Measurements from ENCODE around the gene SDK1.

Gene SDK1

DNA sequence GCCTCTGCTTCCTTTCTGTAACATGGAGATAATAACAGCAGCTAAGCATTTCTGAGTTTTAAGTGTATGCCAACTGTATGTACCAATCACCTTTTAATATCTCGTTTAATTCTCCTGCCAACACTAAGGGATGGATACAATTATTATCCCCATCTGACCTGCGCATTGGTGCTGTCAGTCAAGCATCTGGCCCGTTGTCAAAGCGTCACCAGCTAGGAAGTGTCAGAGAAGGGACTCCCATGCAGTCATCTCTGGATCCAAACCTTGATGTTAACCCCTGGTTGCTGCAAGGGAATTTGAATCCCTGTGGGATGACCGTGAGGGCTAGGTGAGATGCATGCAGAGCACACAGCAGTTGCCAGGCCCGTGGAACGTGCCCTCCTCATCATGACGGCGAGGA, 506.8 kb downstream of the SDK1 start:
- ATAC-seq (ENCODE audit: low read depth) (no peak), DNase-seq (ENCODE audit: low spot score) (no peak)
- H3K27ac ChIP-seq (ENCODE audit: poor library complexity, severe bottlenecking) = no peak overlapping the region
- H3K4me3 ChIP-seq (ENCODE audit: severe bottlenecking) = no peak overlapping the region
- peaks cover 9% of the 10 kb centered on the region for H3K4me1 ChIP-seq (ENCODE audit: insufficient read depth, poor library complexity, severe bottlenecking)
- peaks cover 3% of the 10 kb centered on the region for H3K9me3 ChIP-seq (ENCODE audit: severe bottlenecking)
- no peaks in the 10 kb centered on the region for H3K36me3 ChIP-seq (ENCODE audit: low read depth)
- TF ChIP-seq, protein P1, sequence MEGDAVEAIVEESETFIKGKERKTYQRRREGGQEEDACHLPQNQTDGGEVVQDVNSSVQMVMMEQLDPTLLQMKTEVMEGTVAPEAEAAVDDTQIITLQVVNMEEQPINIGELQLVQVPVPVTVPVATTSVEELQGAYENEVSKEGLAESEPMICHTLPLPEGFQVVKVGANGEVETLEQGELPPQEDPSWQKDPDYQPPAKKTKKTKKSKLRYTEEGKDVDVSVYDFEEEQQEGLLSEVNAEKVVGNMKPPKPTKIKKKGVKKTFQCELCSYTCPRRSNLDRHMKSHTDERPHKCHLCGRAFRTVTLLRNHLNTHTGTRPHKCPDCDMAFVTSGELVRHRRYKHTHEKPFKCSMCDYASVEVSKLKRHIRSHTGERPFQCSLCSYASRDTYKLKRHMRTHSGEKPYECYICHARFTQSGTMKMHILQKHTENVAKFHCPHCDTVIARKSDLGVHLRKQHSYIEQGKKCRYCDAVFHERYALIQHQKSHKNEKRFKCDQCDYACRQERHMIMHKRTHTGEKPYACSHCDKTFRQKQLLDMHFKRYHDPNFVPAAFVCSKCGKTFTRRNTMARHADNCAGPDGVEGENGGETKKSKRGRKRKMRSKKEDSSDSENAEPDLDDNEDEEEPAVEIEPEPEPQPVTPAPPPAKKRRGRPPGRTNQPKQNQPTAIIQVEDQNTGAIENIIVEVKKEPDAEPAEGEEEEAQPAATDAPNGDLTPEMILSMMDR (IDR thresholded peaks at IDR 0.05; ENCODE audit: poor library complexity, severe bottlenecking) = no peak
- H3K27me3 ChIP-seq (ENCODE audit: insufficient read depth, poor library complexity, severe bottlenecking) = no peaks in the 10 kb centered on the region

DNA sequence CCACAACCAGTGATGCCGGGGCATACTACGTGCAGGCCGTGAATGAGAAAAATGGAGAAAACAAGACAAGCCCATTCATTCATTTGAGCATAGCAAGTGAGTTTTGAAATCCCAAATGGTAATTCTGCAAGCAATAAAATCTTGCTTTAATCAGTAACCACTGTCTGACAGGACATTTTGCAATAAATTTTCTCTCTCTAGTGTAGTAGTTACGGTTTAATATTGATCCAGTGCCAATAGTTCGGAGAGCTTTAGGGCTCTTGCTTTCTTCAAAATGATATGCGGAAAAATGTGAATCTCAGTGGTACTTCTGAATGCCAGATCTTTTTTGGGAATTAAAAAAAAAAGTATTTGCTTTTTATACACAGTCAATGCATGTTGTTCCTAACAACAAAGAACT, 520.4 kb downstream of the SDK1 start:
- H3K27me3 ChIP-seq (ENCODE audit: insufficient read depth, poor library complexity, severe bottlenecking) = no peaks in the 10 kb centered on the region

DNA sequence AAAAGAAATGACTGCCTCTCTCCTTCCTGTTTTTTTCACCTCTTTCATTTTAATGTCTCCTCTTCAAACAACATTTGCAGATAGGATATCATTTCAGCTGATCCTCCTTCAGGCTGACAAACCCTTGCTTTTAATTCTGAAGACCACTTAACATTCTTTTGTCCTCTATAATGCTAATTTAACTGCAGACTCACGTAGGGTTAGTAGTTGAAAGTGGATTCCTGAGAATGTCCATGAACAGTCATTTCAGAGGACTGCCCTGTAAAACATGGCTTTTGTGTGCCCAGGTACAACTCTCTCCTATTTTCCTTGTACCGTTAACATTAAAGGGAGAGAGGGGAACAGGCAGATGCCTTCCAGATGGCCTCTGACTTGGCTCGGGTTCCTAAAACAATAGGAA, 524.4 kb downstream of the SDK1 start:
- TF ChIP-seq, protein P1 (IDR thresholded peaks at IDR 0.05; ENCODE audit: poor library complexity, severe bottlenecking) = no peak
- Histone ChIP-seq H3K27me3 (ENCODE audit: insufficient read depth, poor library complexity, severe bottlenecking) (no peaks in the 10 kb centered on the region), H3K27ac (ENCODE audit: poor library complexity, severe bottlenecking) (no peak overlapping the region), H3K36me3 (ENCODE audit: low read depth) (no peaks in the 10 kb centered on the region), H3K4me1 (ENCODE audit: insufficient read depth, poor library complexity, severe bottlenecking) (no peaks in the 10 kb centered on the region), H3K9me3 (ENCODE audit: severe bottlenecking) (no peaks in the 10 kb centered on the region), H3K4me3 (ENCODE audit: severe bottlenecking) (no peak overlapping the region)
- no peak for DNase-seq (ENCODE audit: low spot score)
- ATAC-seq (ENCODE audit: low read depth) = no peak

More for the DNA sequence above, 520.4 kb downstream of the SDK1 start:
- Histone ChIP-seq H3K36me3 (ENCODE audit: low read depth) (no peaks in the 10 kb centered on the region), H3K9me3 (ENCODE audit: severe bottlenecking) (no peaks in the 10 kb centered on the region), H3K4me1 (ENCODE audit: insufficient read depth, poor library complexity, severe bottlenecking) (no peaks in the 10 kb centered on the region), H3K27ac (ENCODE audit: poor library complexity, severe bottlenecking) (no peak overlapping the region), H3K4me3 (ENCODE audit: severe bottlenecking) (no peak overlapping the region)
- DNase-seq (ENCODE audit: low spot score) (no peak), ATAC-seq (ENCODE audit: low read depth) (no peak)
- TF ChIP-seq, protein P1 (IDR thresholded peaks at IDR 0.05; ENCODE audit: poor library complexity, severe bottlenecking) = no peak

DNA sequence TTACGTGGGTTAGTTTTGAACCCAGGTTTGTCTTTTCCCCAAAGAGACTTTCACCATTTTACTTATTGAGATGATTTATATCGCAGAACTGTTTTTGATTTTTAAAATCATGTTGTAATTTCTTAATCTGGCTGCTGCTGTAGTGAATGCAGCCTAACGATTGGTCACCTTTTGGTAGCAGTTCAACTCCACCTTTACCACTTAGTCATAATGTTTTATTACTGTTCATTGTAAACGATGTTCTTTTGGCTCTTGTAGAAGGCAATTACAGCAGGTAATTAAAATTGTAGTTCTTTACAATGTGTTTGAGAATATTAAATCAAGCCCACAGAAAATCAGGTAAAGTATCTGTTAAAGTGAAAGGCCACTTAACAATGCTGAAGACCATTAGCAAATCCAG, 531.1 kb downstream of the SDK1 start:
- Histone ChIP-seq H3K9me3 (ENCODE audit: severe bottlenecking) (no peaks in the 10 kb centered on the region), H3K36me3 (ENCODE audit: low read depth) (no peaks in the 10 kb centered on the region), H3K4me3 (ENCODE audit: severe bottlenecking) (no peak overlapping the region), H3K27ac (ENCODE audit: poor library complexity, severe bottlenecking) (no peak overlapping the region), H3K4me1 (ENCODE audit: insufficient read depth, poor library complexity, severe bottlenecking) (no peaks in the 10 kb centered on the region), H3K27me3 (ENCODE audit: insufficient read depth, poor library complexity, severe bottlenecking) (no peaks in the 10 kb centered on the region)
- TF ChIP-seq, protein P1 (IDR thresholded peaks at IDR 0.05; ENCODE audit: poor library complexity, severe bottlenecking) = no peak
- no peak for ATAC-seq (ENCODE audit: low read depth)
- DNase-seq (ENCODE audit: low spot score) = no peak

DNA sequence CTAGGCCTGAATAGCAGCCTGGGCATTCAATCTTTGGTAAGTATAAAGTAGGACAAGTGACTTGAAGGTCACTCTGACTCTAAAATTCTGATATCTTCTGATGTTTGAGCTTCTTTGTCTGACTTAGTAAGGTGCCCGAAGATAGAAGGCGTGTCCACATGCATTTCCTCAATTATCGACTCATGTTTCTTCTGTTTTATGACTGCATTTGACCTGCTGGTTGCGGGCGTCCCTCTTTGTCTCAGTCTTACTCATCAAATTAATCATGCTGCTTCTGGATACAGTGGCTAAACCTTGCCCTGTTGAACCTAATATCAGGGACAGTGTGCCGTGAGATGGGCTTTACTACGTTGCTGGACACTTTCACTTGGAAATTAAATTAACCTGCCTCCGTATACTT, 534.1 kb downstream of the SDK1 start:
- DNase-seq (ENCODE audit: low spot score) (no peak), ATAC-seq (ENCODE audit: low read depth) (peak; percentile 79)
- no peak overlapping the region for H3K4me3 ChIP-seq (ENCODE audit: severe bottlenecking)
- H3K27ac ChIP-seq (ENCODE audit: poor library complexity, severe bottlenecking) = no peak overlapping the region
- no peaks in the 10 kb centered on the region for H3K9me3 ChIP-seq (ENCODE audit: severe bottlenecking)
- H3K36me3 ChIP-seq (ENCODE audit: low read depth) = no peaks in the 10 kb centered on the region
- no peaks in the 10 kb centered on the region for H3K27me3 ChIP-seq (ENCODE audit: insufficient read depth, poor library complexity, severe bottlenecking)
- H3K4me1 ChIP-seq (ENCODE audit: insufficient read depth, poor library complexity, severe bottlenecking) = no peaks in the 10 kb centered on the region
- TF ChIP-seq, protein P1 (IDR thresholded peaks at IDR 0.05; ENCODE audit: poor library complexity, severe bottlenecking) = no peak

Data from RWPE2 (cell line).